NCI-H1092 (cell line): ENCODE data around the gene SLC25A38.
"Not testable (repeated sequence)": the region's sequence is repeated elsewhere in the genome, so short reads cannot be mapped to it uniquely, and the experiment has no call there.

Experiments
- DNase-seq: peaks from one replicate; lab custom pipeline; 2025; lab: John Stamatoyannopoulos, UW

Gene SLC25A38

DNA sequence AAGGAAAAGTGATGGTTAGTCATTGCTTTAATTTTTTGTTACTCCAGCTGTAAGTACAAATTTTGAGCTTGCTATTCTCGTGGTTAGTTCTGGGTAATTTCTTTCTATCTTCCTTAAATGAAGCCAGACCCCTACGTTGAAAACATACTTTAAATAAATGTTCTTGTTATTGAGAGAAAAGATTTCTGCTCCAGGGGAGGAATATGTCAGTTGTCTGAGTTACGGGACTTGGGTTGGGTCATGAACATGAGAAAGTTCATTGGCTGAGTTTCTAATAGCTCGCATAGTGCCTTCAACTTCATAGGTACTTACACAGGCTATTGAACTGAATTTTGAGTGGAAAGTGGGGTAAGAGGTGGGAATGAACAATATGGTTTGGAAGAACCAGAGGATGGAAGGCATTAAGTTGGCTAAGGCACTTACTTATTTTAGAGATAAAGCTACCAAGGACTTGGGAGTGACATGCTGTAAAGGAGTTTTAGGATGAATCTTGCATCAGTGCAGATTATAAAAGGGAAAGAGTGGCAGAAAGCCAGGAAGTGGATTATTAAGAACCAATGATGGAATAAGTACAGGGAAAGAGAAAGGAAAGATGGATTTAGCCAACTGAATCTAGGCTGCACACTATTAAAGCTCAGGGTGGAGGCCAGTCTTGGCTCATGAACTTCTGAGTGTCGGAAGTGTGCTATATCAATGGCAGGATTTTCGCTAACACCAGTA is 24.8 kb downstream of the SLC25A38 start:
- DNase-seq = no peak

DNA sequence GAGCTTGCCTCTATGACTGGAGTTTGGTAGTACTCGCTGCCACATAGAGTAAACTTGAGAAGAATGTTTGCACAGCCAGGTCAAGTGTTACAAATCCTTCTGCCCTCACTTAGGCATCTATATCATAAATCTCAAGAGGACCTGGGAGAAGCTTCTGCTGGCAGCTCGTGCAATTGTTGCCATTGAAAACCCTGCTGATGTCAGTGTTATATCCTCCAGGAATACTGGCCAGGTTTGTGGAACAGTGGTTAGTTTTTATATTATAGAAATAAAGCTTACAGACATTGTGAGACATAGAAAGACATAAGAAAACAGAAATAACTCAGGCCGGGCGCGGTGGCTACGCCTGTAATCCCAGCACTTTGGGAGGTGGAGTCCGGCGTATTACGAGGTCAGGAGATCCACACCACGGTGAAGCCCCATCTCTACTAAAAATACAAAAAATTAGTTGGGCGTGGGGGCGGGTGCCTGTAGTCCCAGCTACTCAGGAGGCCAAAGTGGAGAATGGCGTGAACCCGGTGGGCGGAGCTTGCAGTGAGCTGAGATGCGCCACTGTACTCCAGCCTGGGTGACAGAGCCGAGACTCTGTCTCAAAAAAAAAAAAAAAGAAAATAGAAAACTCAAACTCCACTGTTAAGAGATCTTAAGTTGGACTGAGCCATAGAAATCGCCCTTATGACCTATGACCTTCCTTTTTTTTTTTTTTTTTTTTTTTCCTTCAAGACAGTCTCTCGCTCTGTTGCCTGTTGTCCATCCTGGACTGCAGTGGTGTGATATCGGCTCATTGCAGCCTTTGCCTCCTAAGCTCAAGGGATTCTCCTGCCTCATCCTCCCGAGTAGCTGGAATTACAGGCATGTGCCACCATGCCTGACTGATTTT is 25.6 kb downstream of the SLC25A38 start:
- no peak for DNase-seq

DNA sequence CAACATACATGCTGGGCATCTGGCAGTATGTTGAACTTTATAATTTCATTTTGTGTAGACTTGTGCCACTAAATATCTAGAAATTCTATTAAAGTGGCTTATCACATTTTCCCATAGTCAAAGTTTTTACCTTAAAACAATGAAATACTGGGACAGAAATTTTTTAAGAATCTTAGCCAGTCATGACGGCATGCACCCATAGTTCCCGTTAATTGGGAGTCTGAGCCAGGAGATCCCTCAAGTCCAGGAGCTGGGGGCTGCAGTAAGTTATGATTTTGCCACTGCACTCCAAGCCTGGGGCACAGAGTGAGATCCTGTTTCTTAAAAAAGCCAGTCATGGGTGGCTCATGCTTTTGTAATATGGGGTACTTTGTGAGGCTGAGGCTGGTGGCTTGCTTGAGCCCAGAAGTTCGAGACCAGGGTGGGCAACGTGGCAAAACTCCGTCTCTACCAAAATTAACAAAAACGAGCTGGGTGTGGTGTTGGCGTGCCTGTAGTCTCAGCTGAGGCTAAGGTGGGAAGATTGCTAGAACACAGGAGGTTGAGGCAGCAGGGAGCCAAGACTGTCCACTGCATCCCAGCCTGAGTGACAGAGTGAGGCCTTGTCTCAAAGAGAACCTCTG is 26.5 kb downstream of the SLC25A38 start:
- DNase-seq = no peak

DNA sequence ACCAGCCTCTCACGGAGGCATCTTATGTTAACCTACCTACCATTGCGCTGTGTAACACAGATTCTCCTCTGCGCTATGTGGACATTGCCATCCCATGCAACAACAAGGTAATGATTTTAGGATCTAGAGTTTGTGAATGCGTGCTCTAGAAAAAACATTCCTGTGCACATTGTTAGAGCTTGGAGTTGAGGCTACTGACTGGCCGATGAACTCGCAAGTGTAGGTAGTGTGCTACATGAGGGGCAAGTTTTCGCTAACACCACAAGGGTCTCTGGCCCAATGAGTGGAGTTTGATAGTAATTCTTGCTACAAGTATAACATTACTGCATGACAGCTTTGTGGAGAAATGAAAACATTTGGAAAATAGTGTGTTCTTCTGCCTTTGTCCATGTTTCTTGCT is 27.7 kb downstream of the SLC25A38 start:
- no peak for DNase-seq

DNA sequence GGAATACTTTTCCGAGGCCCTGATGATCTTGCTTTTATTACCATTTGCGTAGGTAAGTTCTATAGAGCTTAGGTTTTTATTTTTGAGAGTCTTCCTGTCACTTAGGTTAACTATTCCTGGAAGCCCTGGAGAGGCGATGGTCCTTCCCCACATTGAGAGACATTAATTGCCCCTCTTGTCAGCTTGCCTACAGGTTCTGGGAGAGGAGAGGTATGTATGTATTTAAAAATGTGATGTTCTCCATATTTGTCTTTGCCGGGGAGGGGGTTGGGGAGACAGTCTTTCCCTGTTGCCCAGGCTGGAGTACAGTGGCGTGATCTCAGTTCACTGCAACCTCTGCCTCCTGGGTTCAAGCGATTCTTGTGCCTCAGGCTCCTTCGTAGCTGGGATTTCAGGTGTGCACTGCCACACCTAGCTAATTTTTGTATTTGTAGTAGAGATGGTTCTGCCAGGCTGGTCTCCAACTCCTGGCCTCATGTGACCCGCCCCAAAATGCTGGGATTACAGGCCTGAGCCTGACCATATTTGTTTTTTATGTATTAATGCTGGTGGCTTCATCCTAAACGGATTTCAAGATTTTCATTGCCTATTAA is 29.6 kb downstream of the SLC25A38 start:
- DNase-seq = no peak

DNA sequence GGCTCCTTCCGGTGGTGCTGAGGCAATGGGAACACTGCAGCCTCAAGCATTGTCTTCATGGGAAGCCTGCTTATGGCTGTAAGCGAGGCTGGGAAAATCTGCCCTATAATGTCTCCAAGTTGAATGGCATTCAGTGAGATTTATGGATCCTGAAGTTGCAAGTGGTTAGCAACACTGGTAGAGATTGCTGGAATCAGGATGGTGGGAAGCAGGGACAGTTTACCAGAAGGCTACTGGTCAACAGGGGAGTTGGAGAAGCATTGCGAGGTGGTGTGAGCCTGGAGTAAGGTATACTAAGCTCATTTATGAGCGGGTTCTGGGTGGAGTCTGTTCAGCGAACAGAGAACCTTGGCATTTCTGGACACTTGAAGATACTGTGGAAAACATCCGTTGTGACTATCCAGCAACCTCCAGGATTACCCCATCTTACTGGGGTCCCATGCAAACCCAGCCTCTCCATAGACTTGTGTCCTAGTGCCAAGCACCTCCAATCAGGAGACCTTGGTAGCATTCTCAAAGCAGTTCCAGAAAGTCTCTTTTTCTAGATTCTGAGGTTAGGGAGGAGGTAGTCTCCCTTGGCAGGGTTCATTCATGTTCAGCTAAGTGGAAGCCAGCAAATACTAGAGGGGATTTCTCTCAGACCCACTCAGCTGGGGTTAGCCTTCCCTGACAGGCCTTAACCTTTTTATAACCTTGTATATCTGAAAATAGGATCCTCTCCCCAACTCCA is 30.7 kb downstream of the SLC25A38 start:
- no peak for DNase-seq

DNA sequence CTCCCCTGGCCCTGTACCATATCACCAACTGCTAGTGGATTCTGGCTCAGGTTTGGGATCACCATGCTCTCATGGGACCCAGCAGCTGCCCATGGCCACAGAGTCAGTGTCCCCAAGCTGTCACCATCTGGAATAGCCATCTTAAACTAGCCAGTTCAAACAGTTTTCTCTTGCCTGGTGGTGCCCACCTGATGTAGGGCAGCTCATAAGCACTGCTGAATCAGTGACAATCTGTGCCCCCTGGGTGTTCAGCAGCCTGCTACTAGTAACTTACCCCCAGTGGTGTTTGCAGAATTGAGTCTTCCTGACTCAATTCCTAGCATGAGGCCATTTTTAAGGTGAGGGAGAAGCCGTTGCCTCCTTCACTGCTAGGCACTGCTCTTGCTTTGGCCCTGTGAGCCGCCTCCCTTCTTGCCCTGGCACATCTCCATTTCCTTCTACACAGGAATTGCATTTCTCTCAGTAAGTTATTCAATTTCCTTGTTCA is 31.3 kb downstream of the SLC25A38 start:
- DNase-seq = no peak

DNA sequence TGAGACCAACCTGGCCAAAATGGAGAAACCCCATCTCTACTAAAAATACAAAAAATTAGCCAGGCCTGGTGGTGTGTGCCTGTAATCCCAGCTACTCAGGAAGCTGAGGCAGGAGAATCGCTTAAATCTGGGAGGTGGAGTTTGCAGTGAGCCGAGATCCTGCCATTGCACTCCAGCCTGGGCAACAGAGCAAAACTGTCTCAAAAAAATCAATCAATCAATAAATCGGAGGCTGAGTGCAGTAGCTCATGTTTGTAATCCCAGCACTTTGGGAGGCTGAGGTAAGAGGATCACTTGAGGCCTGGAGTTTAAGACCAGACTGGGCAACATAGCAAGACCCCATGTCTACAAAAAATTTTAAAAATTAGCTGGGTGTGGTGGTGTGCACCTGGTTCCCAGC is 32.1 kb downstream of the SLC25A38 start:
- not testable (repeated sequence) for DNase-seq

DNA sequence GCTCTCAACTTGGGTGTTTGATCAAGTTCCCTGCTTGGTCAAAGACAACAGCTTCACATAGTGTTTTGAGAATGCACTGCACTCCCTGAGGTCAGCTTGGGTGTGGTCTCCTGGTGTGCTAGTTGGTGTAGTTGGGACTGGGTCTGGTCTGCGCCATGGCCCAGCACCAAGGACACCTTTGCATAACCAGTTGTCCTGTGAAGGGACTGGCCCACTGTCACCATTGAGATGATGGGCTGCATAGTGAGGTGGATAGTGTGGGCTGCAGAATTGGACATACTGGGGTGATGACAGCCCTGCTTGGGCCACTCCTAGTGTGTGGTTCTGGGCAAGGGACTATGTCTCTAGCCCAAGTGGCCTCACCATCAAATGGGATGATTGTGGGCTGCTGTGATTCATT is 32.8 kb downstream of the SLC25A38 start:
- no peak for DNase-seq

DNA sequence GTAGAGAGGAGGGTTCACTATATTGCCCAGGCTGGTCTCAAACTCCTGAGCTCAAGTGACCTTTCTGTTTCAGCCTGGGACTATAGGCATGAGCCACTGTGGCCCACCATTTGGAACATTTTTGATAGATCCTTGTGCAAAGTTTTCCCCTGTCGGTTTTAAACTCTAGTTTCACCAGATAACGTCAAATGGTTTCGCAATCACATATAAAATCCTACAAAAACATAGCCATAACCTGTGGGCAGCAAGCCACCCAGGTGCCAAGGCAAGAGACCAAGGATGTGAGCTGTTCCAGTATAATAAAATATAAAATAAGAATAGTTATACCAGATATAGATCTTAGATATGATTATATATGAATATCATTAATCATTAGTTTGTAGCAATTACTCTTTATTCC is 33.8 kb downstream of the SLC25A38 start:
- not testable (repeated sequence) for DNase-seq

DNA sequence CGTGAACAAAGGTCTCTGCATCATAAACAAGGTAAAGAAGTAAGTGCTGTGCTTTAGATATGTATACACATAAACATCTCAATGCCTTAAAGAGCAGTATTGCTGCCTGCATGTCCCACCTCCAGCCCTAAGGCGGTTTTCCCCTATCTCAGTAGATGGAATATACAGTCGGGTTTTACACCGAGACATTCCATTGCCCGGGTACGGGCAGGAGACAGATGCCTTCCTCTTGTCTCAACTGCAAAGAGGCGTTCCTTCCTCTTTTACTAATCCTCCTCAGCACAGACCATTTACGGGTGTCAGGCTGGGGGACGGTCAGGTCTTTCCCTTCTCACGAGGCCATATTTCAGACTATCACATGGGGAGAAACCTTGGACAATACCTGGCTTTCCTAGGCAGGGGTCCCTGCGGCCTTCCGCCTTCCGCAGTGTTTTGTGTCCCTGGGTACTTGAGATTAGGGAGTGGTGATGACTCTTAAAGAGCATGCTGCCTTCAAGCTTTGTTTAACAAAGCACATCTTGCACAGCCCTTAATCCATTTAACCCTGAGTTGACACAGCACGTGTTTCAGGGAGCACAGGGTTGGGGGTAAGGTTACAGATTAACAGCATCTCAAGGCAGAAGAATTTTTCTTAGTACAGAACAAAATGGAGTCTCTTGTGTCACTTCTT is 35.5 kb downstream of the SLC25A38 start:
- DNase-seq = not testable (repeated sequence)

DNA sequence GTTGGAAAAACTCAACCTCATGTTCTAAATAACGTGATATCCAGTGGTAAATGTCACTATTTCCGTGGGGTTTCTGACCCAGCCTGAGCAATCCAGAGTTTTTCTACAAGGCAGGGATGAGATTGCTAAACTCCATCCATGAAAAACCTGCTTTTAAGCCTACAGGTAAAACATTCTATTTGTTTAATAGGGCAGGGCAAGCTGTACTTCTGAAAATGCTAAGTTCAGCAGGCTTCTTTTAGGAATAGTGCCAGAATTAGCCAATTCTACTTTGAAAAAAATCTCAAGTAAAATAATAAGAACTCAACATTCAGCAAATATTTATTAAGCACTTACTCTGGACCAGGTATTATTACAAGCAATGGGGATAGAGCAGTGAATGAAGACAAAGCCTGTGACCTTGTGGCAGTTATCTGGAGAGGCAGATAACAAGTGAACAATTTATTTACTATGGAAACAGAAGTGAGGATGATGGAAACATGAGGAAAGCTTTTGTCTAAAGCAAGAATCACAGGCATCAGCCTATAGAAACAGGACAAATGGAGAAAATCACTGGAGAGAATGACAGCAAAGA is 36.7 kb downstream of the SLC25A38 start:
- DNase-seq = no peak

DNA sequence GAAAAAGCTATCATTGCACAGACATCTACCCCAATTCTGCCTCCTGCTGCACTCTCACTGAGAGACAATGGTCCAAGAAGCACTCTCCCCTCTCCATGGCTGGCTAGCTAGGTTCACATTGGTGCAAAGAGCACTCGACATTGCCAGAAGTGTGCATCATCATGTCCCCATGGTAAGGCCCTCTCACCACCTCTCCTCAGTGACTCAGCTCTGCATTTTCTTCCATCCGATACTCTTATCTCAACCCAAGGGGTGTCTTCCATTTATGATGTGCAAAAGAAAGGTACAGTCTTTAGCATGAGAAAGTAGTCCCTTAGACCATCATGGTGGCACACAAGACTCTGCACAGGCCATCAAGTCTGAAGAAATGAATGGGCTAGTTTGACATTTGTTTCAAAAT is 37.4 kb downstream of the SLC25A38 start:
- DNase-seq = no peak

DNA sequence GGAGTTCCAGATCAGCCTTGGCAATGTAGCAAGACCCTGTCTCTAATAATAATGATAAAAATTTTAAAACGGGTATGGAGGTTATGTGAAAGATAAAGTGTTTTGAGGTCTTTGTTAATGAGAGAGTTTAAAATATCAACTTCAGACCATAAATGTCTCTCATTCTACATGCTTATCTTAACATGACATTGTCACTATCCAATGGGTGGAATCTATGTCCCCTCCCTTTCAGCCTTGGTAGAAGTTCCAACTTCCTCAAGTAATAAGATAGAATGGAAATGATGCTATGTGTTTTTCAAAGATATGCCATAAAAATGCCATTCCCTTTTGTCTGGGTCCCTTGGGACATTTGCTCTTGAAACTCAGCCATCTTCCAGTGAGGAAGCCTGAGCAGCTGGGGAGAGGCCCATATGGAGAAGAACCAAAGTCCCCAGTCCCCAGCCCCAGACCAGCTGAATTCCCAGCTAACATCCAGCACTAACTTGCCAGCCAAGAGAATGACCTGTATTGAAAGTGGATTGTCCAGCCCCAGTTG is 40.3 kb downstream of the SLC25A38 start:
- no peak for DNase-seq

DNA sequence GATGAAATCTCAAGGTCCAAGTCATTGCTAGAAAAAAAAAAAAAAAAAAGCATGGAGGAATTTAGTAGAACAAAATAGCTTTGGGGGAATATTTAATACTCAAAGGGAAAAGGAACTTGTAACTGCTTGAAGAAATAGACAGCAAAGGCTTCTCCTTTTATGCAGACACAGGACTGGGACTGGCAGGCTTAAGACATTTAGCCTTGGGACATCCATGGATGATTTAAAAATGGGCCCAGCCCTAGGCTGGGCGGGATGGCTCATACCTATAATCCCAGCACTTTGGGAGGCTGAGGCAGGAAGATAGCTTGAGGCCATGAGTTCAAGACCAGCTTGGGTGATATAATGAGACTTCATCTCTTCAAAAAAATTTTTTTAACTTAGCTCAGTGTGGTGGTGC is 43.1 kb downstream of the SLC25A38 start:
- no peak for DNase-seq

DNA sequence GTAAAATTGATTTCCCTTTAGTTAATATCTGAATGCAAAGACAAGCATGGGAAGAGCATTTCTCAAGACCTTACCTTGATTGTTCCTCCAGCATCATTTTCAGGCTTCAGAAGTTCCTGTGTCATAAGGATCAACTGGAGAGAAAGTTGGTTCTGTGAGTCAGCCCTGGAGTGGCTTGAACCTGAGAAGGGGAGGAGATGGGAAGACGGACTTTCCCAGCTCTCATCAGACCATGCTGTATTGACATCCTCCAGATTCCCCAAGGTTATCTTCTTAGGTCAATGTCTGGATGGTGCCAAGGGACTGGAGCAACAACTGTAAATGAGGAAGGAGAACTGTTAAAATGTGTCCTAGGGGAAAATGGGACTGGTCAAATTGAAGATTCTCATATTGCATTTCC is 44.3 kb downstream of the SLC25A38 start:
- no peak for DNase-seq

DNA sequence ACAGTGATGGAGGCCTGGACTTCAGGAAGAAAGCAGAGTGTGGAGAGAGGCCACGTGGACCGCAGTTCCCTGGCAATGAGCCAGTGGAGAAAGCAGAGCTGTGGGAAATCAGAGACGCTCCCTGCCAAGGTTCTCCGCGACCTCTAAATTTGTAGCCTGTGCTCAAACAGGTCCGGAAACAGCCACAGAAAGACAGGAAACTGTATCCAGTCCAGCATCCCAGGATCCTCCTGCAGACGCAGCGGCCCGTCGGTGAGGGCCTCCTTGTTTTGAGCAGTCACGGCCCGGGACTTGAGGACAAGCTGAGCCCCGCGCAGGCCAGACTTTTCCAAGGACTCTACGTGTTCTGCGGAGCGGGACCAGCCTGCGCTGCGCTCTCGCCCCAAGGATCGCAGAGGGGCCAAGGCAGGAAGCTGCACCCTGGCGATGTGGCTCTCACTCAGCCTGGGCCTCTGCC is 45.6 kb downstream of the SLC25A38 start:
- DNase-seq = no peak

DNA sequence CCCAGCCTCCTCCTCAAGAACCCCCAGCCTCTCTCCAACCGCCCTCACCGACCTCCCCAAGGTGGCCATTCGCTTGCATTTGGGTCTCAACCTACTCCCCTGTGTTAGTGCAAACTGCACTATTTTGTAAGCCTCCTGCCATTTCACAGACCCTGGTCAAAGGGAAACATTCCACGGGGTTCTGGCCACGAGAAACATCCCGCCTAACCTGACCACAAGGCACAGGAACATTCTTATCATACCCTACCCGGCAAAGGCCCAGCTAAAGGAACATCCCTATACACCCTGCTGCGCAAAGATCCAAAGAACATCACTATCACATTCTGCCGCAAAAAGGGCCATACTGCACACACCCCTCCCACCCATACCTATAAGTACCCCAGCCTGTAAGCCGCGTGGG is 46.3 kb downstream of the SLC25A38 start:
- DNase-seq = no peak

DNA sequence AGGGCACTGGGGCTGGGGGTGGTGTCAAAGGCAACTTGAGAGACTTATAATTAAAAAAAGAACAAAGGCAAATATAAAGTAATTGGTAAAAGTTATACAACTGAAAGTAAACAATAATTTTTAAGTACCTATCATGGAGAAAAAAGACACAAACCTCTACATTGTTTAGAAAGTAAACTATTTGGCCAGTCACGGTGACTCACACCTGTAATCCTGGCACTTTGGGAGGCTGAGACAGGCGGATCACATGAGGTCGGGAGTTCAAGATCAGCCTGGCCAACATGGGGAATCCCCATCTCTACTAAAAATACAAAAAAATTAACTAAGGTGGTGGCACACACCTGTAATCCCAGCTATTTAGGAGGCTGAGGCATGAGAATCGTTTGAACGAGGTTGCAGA is 49.2 kb downstream of the SLC25A38 start:
- DNase-seq = no peak

DNA sequence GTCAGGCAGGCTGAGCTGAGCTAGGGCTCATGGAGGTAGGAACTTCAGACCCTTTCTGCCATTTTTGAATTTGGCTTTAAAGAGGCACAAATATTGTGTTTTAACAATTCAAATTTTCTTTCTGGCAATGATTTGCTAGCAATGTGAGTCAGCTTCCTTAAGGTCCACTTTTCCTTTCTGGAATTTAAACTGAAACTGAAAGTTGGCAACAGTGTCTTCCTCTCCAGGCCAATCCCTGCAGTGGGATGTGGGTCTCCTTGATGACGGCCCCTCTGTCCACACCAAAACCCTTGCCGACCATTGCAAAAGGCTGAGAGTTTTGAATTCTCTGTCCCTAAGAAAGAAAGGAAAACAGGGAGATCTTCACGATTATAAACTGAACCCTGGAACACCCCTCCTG is 50.5 kb downstream of the SLC25A38 start:
- no peak for DNase-seq
